ENCODE measurements around the gene PRIMA1.

Gene PRIMA1

DNA sequence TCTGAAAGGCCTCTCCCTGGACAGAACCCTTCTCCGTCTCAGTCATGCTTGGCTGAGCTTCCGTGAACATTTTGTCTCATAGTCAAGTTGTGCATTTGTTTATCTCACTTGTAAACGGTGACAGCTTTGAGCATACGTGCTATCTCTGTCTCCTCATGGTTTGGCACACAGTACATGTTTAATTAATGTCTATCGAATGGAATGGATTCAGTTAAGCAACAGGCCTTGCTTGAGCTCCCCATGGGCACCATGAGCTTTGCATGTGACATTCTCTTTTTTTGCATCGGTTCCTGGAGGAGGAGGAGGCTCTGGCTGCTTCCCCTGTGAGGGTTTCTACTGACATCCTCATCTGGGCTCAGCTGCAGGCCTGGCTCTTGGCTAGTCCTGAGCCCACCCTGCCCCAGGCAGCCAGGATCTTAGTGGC lies 80.0 kb downstream of the PRIMA1 start:
- DNase-seq, result no peak

- DNase-seq, result no peak
These were observed 80.8 kb downstream of the PRIMA1 start for GRCh38 chr14:93707475-93707874.

DNA sequence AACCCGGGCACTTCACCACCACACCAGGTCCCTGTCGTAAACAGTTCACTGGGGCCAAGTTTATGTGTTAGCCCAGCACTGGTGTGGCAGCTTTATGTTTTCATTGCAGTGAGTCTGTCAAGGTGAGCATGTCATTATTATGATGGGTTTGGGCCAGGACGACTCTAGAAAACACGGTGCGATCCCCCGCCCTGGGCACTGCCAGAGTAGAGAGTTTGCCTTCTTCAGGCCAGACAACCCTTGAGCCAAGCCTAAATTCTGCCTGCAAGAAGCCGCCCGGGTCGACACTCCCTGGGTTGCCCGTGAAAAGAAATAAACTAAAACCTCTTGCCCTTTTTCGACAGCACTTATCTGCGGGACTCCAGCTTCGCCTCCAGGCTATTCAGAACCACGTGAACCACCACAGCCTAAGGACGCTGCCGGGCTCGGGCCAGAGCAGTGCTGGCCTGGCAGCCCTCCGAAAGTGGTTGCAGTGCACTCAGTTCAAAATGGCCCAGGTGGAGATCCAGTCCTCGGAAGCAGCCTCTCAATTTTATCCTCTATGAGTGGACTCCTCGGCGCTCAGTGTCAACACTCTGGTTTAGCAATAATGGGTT lies 81.8 kb downstream of the PRIMA1 start:
- DNase-seq, result no peak

DNA sequence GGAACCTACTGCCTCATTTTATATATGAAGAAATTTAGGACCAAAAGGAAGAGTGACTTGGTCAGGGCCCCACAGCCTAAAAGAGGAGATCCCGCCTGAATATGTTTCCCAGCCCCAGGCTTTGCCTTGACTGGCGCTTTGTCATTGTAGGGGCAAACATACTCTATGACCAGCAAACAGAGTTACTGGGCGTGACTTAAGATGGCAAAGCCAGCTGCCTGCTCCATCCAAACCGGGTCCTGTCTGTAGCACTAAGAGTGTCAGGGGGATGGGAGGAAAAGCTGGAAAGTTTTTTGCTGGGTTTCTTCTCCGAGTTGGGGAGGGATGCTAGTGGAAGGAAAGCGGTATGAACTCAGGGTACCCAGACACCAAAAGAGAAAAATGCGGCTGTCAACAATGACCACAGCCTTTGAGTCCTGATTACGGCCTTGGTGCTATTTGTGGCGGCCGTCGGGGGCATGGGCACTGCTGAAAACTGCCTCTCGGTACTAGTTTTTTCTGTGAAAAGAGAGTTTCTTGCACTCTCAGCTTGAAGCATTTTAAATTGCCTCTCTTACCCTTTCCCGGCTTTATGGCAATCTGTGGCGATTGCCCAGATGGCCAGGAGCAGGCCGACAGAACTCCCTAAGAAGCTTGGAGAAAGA lies 82.7 kb downstream of the PRIMA1 start:
- DNase-seq, result no peak

GRCh38 chr14:93703941-93704340 lies 84.3 kb downstream of the PRIMA1 start:
- no peak for DNase-seq

DNA sequence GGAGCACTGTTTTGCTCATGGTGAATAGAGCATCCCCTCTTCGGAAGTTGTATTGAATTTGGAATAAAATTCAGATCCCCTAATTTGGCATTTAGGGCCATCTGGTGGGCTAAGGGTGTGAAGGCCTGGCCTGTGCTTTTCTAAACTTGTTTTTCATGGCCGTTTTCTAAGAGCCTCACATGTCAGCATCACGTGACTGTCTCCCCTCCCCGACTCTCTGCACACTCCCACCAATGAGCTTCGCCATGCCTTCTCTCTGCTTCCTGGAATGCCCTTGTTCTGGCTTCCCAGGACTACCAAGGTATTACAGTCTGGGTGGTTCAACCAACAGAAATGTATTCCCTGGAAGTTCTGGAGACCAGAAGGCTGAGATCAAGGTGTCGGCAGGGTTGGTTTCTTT lies 85.3 kb downstream of the PRIMA1 start:
- DNase-seq, result no peak

GRCh38 chr14:93701562-93701961 lies 86.7 kb downstream of the PRIMA1 start:
- no peak for DNase-seq

GRCh38 chr14:93700928-93701327 lies 87.4 kb downstream of the PRIMA1 start:
- DNase-seq, result no peak

GRCh38 chr14:93693914-93694313 lies 94.4 kb downstream of the PRIMA1 start:
- DNase-seq, result no peak

GRCh38 chr14:93691042-93691780 lies 97.1 kb downstream of the PRIMA1 start:
- DNase-seq, result no peak

DNA sequence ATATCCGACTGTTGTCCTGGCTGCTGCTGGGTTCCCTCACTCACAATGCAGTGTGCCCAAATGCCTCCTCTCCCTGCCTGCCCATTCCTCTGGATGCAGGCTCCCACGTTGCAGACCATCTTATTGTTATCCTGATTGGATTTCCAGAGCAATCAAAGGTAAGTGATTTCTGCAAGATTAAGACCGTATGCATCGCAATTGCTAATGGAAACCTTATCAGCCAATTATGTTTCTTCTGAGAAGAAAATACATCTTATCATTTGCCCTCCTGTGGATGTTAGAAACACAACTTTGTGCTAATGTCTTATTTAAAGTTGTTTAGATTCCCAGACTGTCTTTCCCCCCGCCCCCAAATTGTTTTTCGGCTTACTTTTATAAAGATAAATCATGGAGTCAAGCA lies 98.1 kb downstream of the PRIMA1 start:
- no peak for DNase-seq

GRCh38 chr14:93688820-93689219 lies 99.5 kb downstream of the PRIMA1 start:
- no peak for DNase-seq

DNA sequence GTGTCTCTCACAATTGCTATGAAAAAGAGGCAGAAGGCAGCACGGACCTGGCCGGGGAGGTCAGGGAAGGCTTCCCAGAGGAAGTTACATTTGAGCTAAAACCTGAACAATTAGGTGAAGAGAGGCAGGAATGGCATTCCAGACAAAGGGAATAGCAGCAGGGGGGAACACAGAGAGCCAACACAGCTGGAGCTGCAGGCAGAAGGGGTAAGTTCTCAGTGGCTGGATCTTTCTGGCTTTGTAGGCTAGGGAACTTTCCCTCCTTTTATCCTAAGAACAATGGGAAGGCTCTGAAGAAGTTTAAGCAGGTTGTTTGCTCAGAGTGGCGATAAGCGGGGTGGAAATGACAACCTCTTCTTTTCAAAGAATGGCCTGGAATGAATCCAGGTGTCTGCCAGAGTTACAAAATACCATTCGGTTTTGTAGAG lies 100.0 kb downstream of the PRIMA1 start:
- no peak for DNase-seq

- DNase-seq, result no peak
These were observed 102.0 kb downstream of the PRIMA1 start for GRCh38 chr14:93686268-93686667.

- no peak for DNase-seq
These were observed 103.0 kb downstream of the PRIMA1 start for GRCh38 chr14:93685121-93685895.

GRCh38 chr14:93683226-93683625 lies 105.1 kb downstream of the PRIMA1 start:
- DNase-seq, result no peak

DNA sequence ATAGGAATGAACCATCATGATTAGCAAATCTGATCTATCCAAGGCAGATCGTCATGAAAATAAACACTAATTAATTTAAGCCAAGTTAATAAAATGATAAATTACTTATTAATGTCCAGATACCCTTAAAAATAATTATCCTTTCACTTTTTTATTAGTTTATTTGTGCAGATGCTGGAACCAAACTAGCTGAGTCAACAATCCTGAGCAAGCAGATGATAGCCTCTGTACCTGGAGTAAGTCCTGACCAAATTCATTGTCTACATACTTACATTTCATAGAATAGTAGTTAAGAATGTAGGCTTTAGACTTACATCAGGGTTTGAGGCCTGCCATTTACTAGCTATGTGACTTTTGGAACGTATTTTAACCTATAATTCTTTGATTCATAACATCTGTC lies 105.8 kb downstream of the PRIMA1 start:
- DNase-seq, result no peak

GRCh38 chr14:93676416-93676958 lies 111.8 kb downstream of the PRIMA1 start:
- DNase-seq, result no peak

- DNase-seq, result no peak
These were observed 112.6 kb downstream of the PRIMA1 start for GRCh38 chr14:93675651-93676050.

DNA sequence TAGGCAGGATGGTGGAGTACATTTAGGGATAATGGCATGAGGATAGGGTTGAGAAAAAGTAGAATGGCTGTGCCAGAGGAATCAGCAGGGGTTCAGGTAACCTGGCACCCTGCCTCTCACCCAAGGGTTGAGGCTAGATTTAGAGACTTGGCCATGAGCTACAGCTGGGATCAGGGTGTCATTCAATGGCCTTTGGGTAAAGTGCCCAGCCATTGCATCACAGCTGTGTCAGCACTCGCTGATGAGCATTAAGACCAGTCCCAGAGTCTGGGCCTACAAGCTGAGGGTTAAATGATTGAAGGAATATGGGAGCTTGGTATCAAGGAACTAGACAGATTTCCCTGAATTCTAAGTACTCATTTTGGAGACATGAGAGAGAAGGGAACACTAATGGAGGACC lies 113.9 kb downstream of the PRIMA1 start:
- no peak for DNase-seq

DNA sequence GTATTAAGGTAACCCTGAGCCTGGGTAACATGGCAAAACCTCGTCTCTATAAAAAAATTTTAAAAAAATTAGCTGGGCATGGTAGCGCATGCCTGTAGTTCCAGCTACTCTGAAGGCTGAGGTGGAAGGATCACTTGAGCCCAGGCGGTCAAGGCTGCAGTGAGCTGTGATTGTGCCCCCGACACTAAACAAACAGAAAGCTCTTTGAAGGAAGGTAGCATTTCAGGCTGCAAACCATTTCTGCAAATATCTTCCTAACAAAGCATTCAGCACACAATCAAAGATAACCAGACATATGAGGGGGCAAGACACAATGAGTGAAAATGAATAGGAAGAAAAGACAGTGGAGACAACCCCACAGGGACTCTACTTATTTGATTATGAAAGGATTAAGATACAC lies 118.7 kb downstream of the PRIMA1 start:
- DNase-seq, result no peak
